Muscle of back (tissue), 13 donors: ENCODE measurements around the gene UNC79. TPM values are rescaled to one million over a fixed set of nuclear protein-coding genes. Genes with fewer than 3 reads are reported as not detected.
"Not testable (repeated sequence)": the region's sequence is repeated elsewhere in the genome, so short reads cannot be mapped to it uniquely, and the experiment has no call there.

Experiments used
- DNase-seq, 3 donors: peaks; one replicate each; pipeline versions ENCODE4 v3.0.0 to v3.0.0-alpha.2; 2013
- long read RNA-seq, 9 donors: transcript quantifications; one replicate each; lab custom pipeline, GENCODE V29; 2026
- polyA plus RNA-seq, 10 donors: library from polyadenylated mRNA; unstranded; fragments of 120-200 nt; gene quantifications; one replicate each; pipeline ENCODE4 v1.2.1, GENCODE V29; 2013; ENCODE audit not compliant: insufficient read length in 10 of 10

The UNC79 gene
- under 1 TPM; 0.25 to 0.60 (median 0.39) TPM for polyA plus RNA-seq
- long read RNA-seq, donor 1: 0 reads
- long read RNA-seq, donor 2: 0 reads
- long read RNA-seq, donor 3: 0 reads
- long read RNA-seq, donor 4: 0 reads
- long read RNA-seq, donor 5: 0 reads
- long read RNA-seq, donor 6: 0 reads
- long read RNA-seq, donor 7: 0 reads
- long read RNA-seq, donor 8: 0 reads
- long read RNA-seq, donor 9: 0 reads

DNA sequence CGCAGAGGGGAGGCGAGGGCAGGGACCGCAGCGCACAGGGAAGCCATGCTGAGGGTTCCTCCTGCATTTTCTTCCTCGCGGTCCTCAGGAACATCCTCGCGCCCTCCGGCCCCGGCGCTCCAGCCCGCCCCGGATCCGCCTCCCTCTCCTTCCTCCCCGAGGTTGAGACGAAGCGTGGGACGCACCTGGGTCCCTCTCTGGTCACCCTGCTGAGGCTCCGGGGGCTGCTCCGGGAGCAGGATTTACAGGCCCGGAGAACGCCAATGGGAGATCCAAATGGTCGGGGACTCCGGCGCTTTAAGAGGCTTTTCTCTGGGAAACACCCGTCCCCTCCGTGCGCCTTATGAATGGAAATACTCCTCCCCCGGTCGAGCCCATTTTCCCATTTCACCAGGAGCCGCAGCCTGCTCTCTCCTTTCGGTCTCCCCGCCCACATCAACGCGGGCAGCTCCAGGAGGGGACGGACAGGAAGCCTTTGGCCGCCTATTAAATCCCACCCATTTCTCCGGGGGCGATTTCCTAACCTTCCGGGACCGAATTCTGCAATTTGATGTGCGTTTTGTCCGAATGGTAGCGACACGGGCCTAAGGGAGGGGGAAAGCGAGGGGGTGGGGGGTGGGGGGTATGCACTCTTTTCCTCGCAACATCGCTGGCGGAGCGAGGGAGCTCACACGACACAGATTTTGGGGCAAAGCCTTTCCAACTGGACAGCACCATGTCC is at the start of gene UNC79:
TSS of gene UNC79 (plus strand) at position 625 of the 721 bp plus-strand sequence. CDS start at position 716, 91 bp downstream.
- peak in 2 of 3 donors; percentile 21 to 37 for DNase-seq

DNA sequence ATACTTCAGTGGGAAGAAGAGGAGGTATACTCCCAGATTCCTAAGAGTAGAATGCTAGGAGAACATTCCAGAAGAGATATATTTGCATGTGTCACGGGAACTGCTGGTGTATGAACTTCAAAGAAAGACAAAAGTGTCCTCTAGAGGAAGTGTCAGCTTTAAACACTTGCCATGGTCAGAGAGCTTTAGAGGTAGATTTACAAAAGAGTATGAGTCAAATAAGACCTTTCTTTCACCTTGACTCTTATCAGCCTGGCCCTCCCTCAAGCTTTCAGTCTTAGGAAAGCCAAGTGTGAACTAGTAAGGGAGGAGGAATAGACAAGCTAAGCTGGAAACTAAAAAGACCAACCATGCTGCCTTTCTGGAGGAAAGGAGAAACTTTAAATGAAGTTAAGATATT is 49.1 kb upstream of the UNC79 start:
- no peak for DNase-seq

DNA sequence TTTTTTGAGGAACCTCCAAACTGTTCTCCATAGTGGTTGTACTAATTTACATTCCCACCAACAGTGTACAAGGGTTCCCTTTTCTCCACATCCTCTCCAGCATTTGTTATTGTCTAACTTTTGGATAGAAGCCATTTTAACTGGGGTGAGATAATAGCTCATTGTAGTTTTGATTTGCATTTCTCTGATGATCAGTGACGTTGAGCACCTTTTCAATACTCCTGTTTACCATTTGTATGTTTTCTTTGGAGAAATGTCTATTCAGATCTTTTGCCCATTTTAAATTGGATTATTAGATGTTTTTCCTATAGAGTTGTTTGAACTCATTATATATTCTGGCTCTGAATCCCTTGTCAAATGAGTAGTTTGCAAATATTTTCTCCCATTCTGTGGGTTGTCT is 46.5 kb upstream of the UNC79 start:
- DNase-seq: not testable (repeated sequence)

DNA sequence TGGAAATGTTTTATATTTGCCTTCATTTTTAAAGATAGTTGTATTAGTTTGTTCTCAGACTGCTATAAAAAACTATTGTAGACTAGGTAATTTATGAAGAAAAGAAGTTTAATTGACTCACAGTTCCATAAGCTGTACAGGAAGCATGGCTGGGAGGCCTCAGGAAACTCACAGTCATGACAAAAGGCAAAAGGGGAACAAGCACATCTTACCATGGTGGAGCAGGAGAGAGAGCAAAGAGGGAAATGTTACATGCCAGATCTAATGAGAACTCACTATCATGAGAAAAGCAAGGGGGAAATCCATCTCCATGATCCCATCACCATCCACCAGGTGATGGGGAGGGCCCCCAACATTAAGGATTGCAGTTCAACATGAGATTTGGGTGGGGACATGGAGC is 35.5 kb upstream of the UNC79 start:
- peak in 1 of 3 donors; percentile 2 for DNase-seq

DNA sequence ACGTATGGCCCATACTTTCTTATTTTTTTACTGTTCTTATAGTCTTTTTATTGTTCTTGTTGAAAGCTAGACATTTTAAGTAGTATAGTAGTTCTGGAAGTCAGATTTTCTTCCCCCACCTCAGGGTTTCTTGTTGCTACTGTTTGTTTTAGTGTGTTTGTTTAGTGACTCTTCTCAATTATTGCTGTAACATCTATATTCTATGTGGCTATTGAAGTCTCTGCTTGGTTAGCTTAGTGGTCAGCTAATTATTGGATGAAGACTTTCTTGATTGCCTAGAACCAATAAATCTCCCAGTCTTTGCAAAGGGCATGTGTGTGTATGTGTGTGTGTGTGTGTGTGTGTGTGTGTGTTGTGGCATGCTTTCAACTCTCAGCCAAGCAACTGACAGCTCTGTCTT is 34.3 kb upstream of the UNC79 start:
- DNase-seq: no peak

DNA sequence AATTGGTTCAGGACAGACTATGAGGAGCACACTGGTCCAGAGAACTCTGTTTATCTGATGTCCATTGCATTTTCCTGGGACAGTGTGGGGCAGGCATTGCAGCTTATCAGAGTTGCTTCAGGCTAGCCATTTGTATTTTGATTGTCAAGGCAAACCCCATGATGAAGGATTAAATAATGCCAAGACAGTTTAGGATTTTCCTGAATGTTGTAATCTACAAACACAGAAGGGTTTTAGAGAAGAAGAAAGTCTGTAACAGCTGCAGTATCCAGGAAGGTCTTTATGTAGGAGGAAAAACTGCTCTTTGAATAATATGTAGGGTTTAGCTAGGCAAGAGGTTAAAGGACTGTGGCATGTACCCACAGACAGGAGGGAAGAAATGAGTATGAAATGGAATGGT is 32.2 kb upstream of the UNC79 start:
- no peak for DNase-seq

DNA sequence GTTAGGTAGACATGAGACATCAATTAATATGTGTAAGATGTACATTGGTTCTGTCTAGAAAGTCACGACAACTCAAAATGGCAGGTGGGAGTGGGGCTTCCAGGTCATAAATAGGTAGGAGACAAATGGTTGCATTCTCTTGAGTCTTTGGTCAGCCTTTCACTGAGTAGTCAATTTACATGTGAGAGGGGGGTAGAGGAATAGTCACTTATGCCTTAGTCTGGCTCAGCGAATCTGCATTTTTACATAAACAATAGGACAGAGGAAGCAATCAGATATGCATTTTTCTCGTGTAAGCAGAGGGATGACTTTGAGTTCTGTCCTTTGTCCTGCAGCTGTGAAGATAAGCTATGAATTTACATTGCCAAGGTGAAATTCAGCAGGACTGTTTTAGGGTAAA is 27.8 kb upstream of the UNC79 start:
- no peak for DNase-seq

DNA sequence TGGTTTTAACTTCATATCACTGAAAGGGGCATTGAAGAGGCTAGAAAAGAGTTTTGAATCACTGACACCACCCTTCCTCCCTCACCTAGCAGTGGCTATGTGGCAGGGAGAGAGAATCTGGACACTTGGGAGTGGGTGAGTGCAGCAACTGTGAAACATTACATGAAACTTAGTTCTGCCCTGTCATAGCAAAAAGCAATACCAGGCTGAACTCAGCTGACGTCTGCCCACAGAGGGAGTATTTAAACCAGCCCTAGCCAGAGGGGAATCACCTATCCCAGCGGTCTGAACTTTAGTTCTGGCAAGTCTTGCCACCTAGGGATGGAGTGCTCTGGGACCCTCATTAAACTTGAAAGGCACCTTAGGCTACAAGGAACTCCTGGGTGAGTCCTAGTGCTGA is 20.7 kb upstream of the UNC79 start:
- no peak for DNase-seq

DNA sequence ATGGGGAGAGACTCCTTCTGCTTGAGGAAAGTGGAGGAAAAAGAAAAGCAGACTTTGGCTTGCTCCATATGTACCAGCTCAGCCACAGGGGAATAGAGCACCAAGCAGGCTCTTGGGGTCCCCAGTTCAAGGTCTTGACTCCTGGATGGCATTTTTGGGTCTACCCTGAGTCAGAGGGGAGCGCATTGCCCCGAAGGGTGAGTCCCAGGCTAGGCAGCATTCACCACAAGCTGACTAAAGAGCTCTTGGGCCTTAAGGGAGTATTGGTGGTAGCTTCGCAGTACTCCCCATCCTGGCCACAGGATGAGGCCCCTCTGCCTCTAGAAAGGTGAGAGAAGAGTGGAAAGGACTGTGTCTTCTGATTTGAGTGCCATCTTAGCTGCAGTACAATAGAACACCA is 19.8 kb upstream of the UNC79 start:
- no peak for DNase-seq

DNA sequence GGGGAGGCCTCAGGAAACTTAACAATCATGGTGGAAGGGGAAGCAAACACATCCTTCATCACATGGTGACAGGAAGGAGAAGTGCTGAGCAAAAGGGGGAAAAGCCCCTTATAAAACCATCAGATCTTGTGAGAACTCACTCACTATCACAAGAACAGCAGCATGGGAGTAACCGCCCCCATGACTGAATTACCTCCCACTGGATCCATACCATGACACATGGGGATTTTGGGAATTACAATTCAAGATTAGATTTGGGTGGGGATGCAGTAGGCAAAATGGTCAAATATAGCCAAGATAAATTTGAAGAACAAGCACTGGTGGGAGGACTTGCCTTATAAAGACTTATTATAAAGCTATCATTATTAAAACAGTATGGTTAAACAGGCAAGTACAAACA is 5.6 kb upstream of the UNC79 start:
- not testable (repeated sequence) for DNase-seq

DNA sequence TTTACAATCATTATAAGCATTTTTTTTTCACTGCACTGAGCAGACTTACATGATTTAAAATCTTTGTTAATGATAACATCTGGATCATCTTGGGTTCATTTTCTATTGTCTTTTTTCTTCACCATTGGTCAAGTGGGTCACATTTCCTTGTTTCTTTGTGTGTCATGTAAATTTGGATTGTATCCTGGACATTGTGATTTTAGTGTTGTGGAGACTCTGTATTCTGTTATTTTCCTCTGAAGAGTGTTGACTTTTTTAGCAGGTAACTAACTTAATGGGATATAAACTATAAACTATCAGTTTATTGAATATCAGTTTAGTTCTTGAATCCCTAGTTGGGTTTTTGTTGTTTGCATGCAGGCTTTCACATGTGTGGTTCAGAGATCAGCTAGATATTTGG is 4.0 kb upstream of the UNC79 start:
- no peak for DNase-seq

DNA sequence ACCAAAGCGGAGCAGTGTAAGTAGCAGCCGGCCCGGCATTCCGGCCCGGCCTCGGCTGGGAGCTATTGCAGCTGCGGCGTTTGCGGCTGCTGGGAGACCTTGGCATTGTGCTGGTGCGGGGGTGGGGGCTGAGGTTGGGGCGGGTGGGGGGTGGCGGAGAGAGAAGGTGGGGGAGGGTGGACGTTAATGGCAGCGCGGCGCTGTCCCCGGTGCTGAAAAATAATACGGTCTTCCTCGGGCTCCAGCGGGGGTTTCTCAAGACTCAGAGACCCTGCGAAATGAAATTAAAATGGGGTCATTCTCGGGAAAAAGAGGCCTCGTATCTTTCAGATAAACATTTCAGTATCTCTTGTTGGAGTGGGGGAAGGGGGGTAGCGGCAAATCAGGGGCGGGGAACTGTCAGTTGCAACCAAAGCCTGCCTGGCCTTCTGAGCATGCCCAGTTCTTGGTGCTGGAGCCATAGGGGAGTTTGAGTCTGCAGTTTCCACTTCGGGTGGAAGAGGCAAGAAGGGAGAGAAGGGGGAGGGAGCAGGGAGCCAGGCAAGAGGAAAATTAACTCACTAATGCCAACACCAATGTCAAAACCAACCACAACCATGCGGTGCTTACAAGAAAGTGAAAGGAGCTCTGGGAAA is 414 bp downstream of the UNC79 start:
- peak in 2 of 3 donors; percentile 15 to 46 for DNase-seq

DNA sequence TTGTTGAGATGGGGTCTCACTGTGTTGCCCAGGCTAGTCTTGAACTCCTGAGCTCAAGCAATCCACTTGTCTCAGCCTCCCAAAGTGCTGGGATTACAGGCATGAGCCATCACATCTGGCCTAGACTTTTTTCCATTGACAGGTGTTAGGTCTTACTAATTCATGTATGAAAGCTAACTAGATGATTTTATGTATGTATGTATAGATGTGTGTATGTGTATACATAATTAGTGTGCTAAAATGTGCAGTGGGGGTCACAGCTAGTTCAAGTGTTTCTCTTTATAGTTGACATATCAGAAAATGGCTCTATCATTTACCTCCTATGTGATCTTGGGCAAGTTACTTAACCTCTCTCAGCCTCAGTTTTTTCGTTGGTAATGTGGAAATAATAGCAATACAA is 23.5 kb downstream of the UNC79 start:
- DNase-seq: no peak

DNA sequence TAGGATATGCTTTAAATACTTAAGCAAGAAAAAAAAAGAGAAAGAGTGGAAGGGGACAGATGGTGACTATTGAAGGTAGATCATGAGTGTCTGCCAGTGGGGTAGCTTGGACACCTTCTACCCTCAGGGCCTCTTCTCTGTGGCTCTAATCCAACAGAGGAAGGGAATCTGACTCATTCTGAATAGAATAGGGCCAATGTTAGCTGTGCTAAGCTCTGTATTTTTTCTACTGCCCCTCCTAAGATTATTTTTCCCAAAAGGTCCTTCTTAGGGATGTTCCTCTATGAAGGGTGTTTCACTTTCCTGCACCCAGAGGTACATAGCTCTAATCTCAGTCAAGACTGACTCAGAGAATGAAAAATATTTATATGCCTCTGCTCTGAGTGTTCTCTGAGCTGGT is 25.6 kb downstream of the UNC79 start:
- DNase-seq: no peak

DNA sequence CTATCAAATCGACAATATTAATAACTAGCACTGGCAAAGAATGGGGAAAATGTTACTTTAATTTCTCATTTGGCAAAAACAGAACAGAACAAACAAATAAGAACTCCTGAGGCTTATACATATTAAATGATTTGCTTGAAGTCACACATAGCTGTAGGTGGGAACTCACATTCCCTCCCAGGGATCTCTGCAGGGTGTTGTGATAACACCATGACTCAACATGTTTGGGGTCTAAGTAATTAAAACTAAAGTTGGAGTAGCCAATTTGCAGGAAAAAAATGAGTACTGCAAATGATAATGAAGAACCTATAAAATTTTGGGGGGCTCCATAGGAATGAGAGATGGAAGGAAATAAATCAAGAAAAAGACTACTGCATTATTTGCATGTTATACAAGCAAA is 27.5 kb downstream of the UNC79 start:
- no peak for DNase-seq

DNA sequence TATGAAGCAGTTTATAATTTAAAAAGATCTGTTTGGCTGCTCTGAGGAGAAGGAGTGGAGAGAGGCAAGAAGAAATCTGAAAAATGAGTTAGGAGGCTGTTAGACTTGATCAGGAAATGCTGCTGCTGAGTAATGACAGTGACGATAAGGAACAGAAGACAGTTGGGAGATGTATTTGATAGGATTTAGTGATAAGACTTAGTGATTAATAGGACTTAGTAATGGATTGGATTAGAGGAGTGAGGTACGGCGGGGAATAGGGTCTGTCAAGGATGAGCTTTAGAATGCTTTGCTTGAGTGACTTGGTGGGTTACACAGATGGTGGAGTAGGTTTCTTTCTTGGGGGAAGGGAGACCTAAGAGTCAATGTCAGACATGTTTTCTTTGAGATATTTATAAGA is 31.7 kb downstream of the UNC79 start:
- DNase-seq: no peak

DNA sequence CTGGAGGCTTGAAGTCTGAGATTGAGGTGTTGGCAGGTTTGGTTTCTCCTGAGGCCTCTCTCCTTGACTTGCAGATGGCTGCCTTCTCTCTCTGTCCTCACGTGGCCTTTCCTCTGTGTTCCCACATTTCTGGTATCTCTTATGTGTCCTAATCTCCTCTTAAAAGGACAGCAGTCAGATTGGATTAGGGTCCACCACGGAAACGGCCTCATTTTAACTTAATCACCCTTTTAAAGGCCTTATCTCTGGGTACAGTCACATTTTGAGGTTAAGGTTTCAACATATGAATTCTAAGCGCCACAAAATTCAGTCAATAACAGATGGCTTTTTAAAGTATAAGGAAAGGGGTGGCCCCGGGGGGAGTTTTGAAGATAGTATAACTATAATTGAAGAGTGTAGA is 33.5 kb downstream of the UNC79 start:
- DNase-seq: no peak

DNA sequence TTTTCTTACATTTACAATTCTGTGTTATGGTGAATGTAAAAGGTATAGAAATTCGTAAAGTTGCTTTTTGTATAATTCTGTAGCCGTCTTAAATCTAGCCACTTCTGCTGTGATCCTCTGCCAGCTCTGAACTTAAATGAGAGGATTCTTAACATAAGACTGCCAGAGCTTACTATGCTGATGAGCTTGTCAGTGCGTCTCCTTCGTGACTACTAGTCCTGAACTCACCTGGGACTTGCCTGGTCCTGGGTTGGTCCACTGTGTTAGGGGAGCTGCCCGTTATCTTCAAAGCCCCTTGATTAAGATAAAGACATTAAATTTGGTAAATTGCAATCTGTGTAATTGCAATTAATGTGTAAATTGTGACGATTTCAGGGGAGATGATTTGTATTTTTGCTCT is 44.7 kb downstream of the UNC79 start:
- DNase-seq: no peak

DNA sequence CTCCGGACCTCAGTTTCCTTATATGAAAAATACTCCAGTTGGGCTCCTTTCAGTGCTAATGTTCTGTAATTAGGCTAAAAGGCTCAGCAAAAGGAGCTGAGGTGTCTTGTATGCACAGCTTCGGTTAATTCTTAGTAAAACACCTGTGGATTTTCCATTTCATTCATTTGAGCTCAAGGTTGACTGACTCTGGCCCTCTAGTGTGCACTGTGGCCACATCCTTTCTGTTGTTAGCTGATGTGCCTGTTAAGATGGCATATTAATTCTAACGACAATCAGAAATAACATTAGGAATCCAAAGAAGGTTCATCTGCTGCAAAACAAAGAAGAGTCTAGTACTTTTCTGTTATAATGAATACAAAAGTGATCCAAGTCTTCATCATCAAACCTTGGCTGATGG is 45.6 kb downstream of the UNC79 start:
- no peak for DNase-seq

DNA sequence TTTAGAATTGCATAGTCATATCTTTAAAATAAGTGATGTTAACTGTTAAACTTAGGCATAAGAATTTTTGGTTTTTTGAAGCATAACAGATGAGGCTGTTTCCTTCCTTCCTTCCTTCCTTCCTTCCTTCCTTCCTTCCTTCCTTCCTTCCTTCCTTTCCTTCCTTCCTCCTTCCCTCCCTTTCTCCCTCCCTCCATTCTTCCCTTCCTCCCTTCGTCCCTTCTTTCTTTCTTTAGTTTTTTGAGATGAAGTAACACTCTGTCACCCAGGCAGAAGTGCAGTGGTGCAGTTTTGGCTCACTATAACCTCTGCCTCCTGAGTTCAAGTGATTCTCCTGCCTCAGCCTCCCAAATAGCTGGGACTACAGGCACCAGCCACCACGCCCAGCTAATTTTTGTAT is 48.3 kb downstream of the UNC79 start:
- DNase-seq: not testable (repeated sequence)

DNA sequence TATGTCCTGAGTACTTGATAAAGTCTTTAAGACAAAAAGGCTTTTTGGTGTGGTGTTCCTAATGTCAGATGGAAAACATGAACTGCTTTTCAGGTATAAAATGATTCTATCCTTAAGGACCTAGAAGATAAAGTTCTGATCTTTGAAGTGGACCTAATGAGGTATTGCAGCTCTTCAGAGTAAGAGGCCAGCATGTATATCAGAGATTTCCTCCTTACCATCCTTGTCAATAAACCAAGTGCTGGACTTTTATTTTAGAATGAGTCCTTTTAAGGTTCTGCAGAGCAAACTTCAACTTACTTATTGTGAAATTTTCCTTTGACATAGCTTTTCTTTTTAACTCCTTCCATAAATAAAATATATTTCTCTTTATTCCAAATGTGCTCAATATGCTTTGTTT is 50.1 kb downstream of the UNC79 start:
- no peak for DNase-seq

DNA sequence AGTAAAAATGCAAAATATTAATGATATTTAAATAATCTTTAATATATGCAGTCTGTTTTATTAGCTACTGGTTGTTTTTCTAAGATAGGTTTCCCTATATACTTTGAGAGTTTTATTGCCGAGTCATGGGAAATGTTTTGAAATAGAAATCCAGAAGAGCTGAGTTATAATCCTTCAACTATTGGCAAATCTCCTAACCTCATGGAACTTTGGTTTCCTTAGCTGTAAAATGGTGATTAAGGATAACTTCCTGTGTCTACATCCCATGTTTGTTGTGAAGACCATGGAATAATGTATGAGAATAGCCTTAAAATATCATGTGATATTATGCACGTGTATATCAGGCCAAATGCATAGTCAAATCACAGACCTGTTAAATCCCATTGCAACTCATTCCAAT is 51.0 kb downstream of the UNC79 start:
- DNase-seq: peak in 1 of 3 donors; percentile 6

DNA sequence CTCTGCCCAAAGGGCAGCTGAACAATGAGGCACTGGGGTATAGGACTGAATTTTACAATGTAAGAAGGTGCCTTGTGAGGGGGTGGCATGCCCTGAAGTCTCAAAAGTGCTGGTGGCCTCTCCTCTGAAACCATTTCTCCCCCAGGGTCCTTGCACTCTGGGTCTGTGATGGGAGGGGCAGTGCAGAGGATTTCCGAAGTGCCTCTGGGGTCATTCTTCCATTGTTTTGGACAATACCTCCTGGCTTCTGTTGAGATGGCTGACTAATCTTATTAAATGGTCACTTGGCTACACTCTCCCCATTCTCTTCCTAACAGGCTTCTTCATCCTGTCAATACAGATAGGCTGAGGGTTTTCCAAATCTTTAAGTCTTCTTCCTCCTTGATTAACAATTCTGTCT is 59.3 kb downstream of the UNC79 start:
- peak in 1 of 3 donors; percentile 11 for DNase-seq
